Muscle layer of colon (tissue), 2 donors: ENCODE results near the gene NPAS2.

Experiments
- H3K27ac ChIP-seq: one replicate; pipeline ENCODE4 v1.7.0; 2013; ENCODE audit warnings: low read depth, mild to moderate bottlenecking, low read length, moderate library complexity
- H3K27me3 ChIP-seq, 2 donors: one replicate each; pipeline ENCODE4 v1.7.0; 2013; ENCODE audit warnings: low read length in 2 of 2, mild to moderate bottlenecking in 2 of 2; ENCODE audit not compliant: insufficient read depth in 2 of 2, control insufficient read depth in 1 of 2
- H3K36me3 ChIP-seq: one replicate; pipeline ENCODE4 v1.7.0; 2013; ENCODE audit warnings: mild to moderate bottlenecking, low read length; ENCODE audit not compliant: insufficient read depth
- H3K4me1 ChIP-seq: one replicate; pipeline ENCODE4 v1.7.0; 2013; ENCODE audit warnings: mild to moderate bottlenecking, low read length; ENCODE audit not compliant: insufficient read depth
- H3K4me3 ChIP-seq, 2 donors: one replicate each; pipeline ENCODE4 v1.7.0; 2013; ENCODE audit warnings: low read length in 2 of 2, low read depth in 1 of 2, mild to moderate bottlenecking in 1 of 2, moderate library complexity in 1 of 2
- H3K9ac ChIP-seq: one replicate; pipeline ENCODE4 v1.7.0; 2013; ENCODE audit warnings: low read length
- H3K9me3 ChIP-seq: one replicate; pipeline ENCODE4 v1.7.0; 2013; ENCODE audit warnings: mild to moderate bottlenecking, low read length
- donor health status: abdominal sarcoma.
- donor health status: Adenocarcinoma of cecum.

NPAS2 gene

DNA sequence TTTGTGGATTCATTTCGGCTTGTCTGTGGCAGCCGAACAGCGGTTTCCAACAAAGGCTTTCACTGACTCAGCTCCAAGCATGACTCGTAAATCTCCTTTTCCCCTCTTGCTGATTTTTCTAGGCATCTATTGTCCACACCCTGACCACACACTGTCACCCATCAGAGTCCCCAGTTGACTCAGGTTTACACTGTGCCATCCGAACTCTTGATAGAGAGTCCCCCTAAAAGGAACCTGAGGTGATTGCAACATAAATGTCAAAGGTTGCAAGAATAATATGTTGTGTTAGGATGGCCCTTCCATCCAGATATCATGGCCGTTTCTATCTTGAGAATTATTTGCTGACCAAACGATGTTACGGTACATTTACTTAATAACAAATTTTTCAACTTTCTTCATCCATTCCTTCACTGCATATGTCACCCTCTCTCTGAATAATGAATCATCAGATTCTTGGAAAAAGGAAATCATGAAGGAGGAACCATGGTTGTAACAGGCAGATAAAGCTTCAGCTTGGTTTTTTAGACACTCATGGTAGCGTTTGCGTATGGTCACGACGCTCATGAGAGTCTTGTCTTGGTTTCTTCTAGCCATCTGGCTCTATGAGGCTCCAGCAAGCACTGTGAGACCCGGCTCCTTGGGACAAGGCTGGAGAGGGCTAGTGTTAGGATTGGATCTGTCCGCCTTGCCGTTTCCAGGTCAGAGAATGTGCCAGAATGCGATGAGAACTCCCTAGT, 72.1 kb downstream of the NPAS2 start:
- Histone ChIP-seq H3K9me3 (no peaks in the 10 kb centered on the region), H3K4me3 (no peak overlapping the region), H3K9ac (no peak overlapping the region), H3K4me1 (peaks cover 32% of the 10 kb centered on the region), H3K36me3 (no peaks in the 10 kb centered on the region), H3K27me3 (no peaks in the 10 kb centered on the region), H3K27ac (no peak overlapping the region)

DNA sequence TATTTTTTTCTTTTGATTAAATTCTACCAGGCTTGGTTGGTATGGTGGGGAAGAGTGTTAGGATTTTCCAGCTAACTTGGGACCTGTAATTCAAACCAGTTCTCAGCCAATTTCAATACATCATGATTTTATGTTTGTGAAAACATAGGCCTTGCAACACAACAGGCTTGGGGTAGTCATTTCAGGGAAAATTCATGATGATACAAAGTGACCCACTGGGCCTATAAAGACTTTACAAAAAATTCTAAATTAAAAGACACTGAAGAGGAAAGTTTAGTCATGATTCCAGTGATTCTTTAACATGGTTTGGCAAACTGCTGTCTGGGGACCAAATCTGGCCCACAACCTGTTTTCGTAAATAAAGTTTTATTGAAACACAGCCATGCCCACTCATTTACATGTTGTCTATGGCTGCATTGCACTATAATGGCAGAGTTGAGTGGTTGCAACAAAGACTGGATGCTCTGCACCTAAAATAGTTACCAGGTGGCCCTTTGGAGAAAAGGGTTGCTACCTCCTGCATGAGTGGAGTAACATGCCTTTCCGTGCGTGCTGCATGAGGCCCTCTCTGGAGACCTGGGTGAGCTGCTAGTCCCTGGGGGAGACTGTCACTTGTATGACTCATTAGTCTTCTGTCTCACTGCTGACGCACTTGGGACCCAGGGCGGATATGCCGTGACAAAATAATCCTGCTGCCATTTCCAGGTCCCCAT, 73.6 kb downstream of the NPAS2 start:
- Histone ChIP-seq H3K4me1 (peaks cover 18% of the 10 kb centered on the region), H3K9ac (no peak overlapping the region), H3K4me3 (no peak overlapping the region), H3K36me3 (no peaks in the 10 kb centered on the region), H3K9me3 (no peaks in the 10 kb centered on the region), H3K27ac (no peak overlapping the region), H3K27me3 (no peaks in the 10 kb centered on the region)

DNA sequence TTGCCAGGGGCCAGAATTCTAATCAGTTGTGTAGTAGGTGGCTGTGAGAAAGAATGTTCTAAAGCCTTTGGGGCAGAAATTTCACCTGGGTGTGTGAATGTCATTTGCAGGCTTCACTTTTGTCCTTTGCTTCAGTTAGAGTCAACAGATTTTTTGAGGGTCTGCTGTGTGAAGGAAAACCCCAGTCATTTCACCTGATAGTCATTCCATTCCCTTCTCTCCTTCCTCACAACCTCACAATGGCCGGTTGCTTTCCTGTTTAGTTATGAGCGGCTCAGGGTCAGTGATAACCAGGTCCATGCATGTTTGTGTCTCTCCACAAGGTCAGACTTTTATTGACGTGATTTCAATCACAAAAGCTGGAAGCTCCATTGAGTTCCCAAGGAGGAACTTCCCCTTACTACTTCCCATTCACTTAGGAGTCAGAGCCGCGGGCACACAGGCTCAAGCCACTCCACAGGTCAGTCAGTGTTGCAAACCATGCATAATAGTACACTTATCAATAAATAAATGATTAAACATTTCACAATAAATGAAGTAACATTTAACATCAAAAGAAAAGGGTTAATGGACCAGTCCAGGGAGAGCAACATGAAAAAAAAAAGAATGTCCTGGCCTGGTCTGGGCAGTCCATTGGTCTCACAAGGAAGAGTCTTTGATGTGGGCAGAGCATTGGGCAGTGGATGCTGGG, 74.3 kb downstream of the NPAS2 start:
- Histone ChIP-seq H3K27me3 (no peaks in the 10 kb centered on the region), H3K4me3 (no peak overlapping the region), H3K9ac (no peak overlapping the region), H3K36me3 (no peaks in the 10 kb centered on the region), H3K27ac (no peak overlapping the region), H3K4me1 (peaks cover 17% of the 10 kb centered on the region), H3K9me3 (no peaks in the 10 kb centered on the region)

DNA sequence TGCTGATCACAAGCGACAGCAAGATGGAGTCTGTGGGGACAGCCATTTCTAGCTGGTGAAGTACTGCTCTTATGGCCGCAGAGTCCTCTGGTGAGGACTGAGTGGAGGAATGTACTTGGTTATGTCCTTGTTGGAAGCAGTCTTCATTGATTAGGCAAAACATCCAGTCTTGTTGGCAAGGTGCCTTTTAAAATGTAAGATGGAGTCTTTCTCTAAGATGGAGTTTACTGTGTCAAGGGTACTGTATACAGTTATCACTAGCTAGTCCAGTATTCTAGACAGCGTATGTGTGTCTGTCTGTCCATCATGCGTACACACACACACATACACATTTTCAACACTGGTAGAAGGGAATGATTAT, 74.8 kb downstream of the NPAS2 start:
- Histone ChIP-seq H3K27me3 (no peaks in the 10 kb centered on the region), H3K4me3 (no peak overlapping the region), H3K9me3 (no peaks in the 10 kb centered on the region), H3K9ac (no peak overlapping the region), H3K36me3 (no peaks in the 10 kb centered on the region), H3K4me1 (peaks cover 17% of the 10 kb centered on the region), H3K27ac (no peak overlapping the region)

GRCh38 chr2:100895402-100895801, 75.5 kb downstream of the NPAS2 start:
- Histone ChIP-seq H3K36me3 (no peaks in the 10 kb centered on the region), H3K9me3 (no peaks in the 10 kb centered on the region), H3K4me3 (no peak overlapping the region), H3K27ac (no peak overlapping the region), H3K27me3 (no peaks in the 10 kb centered on the region), H3K4me1 (peaks cover 17% of the 10 kb centered on the region), H3K9ac (no peak overlapping the region)

- H3K27ac ChIP-seq, result no peak overlapping the region
- H3K36me3 ChIP-seq, result no peaks in the 10 kb centered on the region
- peaks cover 17% of the 10 kb centered on the region for H3K4me1 ChIP-seq
- H3K27me3 ChIP-seq, result no peaks in the 10 kb centered on the region
- H3K9ac ChIP-seq, result no peak overlapping the region
- H3K9me3 ChIP-seq, result no peaks in the 10 kb centered on the region
- H3K4me3 ChIP-seq, result no peak overlapping the region
Measured at GRCh38 chr2:100895934-100896685, 76.2 kb downstream of the NPAS2 start.

GRCh38 chr2:100898035-100898665, 78.2 kb downstream of the NPAS2 start:
- H3K27ac ChIP-seq, result no peak overlapping the region
- peaks cover 24% of the 10 kb centered on the region for H3K4me1 ChIP-seq

DNA sequence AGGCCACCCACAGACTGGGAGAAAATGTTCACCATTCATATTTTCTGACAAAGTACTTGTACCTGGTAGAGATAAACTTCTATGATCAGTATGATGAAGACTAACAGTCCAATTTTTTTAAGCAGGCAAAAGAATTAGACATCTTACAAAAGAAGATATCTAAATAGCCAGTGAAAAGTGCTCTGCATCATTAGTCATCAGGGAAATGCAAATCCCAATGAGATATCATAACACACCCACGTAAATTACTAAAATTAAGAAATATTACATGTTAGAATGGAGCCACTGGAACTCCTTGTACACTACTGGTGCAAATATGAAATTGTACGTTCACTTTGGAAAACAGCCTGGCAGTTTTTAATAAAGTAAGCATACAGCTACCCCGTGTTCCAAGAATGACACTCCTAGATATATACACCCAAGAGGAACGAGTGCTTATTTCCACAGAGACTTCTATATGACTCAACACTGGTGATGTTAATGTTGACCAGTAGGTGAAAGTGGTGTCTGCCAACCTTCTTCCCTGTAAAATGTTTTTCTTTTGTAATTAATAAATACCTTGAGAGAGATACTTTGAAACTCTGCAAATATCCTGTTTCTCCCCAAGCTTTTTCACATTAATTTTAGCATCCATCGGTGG, 80.3 kb downstream of the NPAS2 start:
- Histone ChIP-seq H3K4me3 (no peak overlapping the region), H3K4me1 (peaks cover 26% of the 10 kb centered on the region), H3K9me3 (no peaks in the 10 kb centered on the region)

More at GRCh38 chr2:100898035-100898665, 78.2 kb downstream of the NPAS2 start:
- Histone ChIP-seq H3K27me3 (no peaks in the 10 kb centered on the region), H3K36me3 (no peaks in the 10 kb centered on the region), H3K4me3 (no peak overlapping the region), H3K9ac (no peak overlapping the region), H3K9me3 (no peaks in the 10 kb centered on the region)

GRCh38 chr2:100902817-100903405, 83.0 kb downstream of the NPAS2 start:
- Histone ChIP-seq H3K36me3 (no peaks in the 10 kb centered on the region), H3K4me1 (peaks cover 13% of the 10 kb centered on the region), H3K27me3 (no peaks in the 10 kb centered on the region), H3K4me3 (no peak overlapping the region), H3K9me3 (no peaks in the 10 kb centered on the region), H3K9ac (no peak overlapping the region), H3K27ac (no peak overlapping the region)

More for the DNA sequence above, 80.3 kb downstream of the NPAS2 start:
- no peaks in the 10 kb centered on the region for H3K36me3 ChIP-seq
- no peaks in the 10 kb centered on the region for H3K27me3 ChIP-seq
- H3K27ac ChIP-seq, result no peak overlapping the region
- no peak overlapping the region for H3K9ac ChIP-seq

DNA sequence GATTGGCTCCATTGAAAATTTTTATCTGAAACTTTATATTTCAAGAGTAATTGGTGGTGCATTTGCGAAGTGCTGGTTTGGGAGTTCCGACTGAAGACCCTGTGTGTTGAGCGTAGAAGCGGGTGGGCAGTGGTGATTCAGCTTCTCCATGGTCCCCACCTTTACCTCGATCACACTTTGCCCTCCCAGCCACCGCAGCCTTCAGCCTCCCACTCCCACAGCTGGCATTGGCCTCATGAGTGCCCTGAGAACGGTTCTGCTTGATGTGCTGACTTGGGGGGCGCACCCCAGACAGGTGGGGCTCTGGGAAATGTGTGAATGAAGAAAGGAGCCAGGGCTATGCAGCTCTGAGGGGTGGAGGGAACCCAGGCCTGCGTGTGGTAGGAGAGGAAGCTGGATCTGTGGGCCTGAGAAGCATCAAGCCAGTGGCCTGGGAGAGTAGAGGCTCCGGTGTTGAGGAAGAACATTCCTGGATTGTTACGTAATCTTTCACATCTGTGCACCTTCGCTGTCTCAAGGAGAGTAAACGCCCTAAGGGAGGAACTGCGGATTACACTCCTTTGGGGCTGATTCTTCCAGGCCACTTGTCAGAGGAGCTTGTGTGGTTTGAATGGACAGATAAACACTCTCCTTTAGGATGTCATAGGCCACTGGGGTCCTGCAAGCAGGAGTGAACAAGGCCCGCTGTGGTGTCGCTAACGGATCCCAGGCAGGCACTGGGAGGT, 83.8 kb downstream of the NPAS2 start:
- H3K9ac ChIP-seq, result no peak overlapping the region
- peaks cover 13% of the 10 kb centered on the region for H3K4me1 ChIP-seq
- H3K27ac ChIP-seq, result no peak overlapping the region
- H3K9me3 ChIP-seq, result no peaks in the 10 kb centered on the region
- H3K36me3 ChIP-seq, result no peaks in the 10 kb centered on the region
- no peaks in the 10 kb centered on the region for H3K27me3 ChIP-seq
- H3K4me3 ChIP-seq, result no peak overlapping the region
